ENCODE measurements around the gene CYREN. TPM values are rescaled to one million over a fixed set of nuclear protein-coding genes. Genes with fewer than 3 reads are reported as not detected.

CYREN gene
- total RNA-seq, 1 donor from 2014 or later: 35.8 TPM

Small RNA genes within 50 kb of the gene (microRNA-seq; reads per million reads assigned to microRNA genes)
- gene MIR6509 (ENCODE audit: borderline number of aligned reads): not detected

Other genes starting within 250 kb of the CYREN start
- 2.6 TPM for gene AGBL3, start 184.2 kb downstream of the CYREN start, total RNA-seq
- 55.5 TPM for gene TMEM140, start 22.6 kb downstream of the CYREN start, total RNA-seq
- 15.0 TPM for gene WDR91, start 40.8 kb upstream of the CYREN start, total RNA-seq
- not detected for gene STRA8, start 63.1 kb upstream of the CYREN start, total RNA-seq

Measured in mesenteric fat pad (tissue), 1 donor.